Fibroblast of skin of right quadriceps (primary cell): Measurements from ENCODE around the gene SNX15.
"Not testable (repeated sequence)": the region's sequence is repeated elsewhere in the genome, so short reads cannot be mapped to it uniquely, and the experiment has no call there.

Experiments
- DNase-seq: peaks from one replicate; pipeline ENCODE4 v3.0.0-alpha.2; 2013

Gene SNX15

GRCh38 chr11:65017937-65018336 is 9.3 kb upstream of the SNX15 start:
- DNase-seq = no peak

DNA sequence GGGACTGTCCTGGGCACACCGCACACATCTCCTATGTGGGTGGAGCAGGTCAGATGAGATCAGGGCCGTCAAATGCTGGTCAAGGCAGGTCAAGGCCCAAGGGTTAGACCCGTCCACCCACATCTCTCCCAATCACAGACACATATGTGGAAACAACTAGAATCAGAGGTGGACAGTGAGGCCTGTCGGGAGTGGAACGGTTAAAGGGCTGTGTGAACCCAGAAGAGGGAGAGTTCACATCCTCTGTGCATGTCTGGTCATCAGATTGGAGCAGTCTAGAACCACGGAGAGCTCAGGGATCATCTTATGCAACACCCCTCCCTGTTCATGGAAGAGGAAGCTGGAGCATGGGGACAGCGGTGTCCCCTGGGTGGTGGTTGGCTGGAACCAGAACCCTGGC is 7.4 kb upstream of the SNX15 start:
- DNase-seq = no peak

- DNase-seq = no peak
These were observed 6.2 kb upstream of the SNX15 start for GRCh38 chr11:65021003-65021402.

- DNase-seq = no peak
These were observed 5.7 kb upstream of the SNX15 start for GRCh38 chr11:65021509-65021908.

- DNase-seq = not testable (repeated sequence)
These were observed 3.7 kb upstream of the SNX15 start for GRCh38 chr11:65023502-65023901.

- DNase-seq = no peak
These were observed 429 bp upstream of the SNX15 start for GRCh38 chr11:65026810-65027209.

GRCh38 chr11:65032216-65032615 is 5.0 kb downstream of the SNX15 start:
- no peak for DNase-seq

GRCh38 chr11:65034423-65034822 is 7.2 kb downstream of the SNX15 start:
- DNase-seq = no peak

GRCh38 chr11:65035579-65035978 is 8.3 kb downstream of the SNX15 start:
- DNase-seq = no peak

- no peak for DNase-seq
These were observed 9.7 kb downstream of the SNX15 start for GRCh38 chr11:65036931-65037330.

GRCh38 chr11:65040520-65040846 is 13.2 kb downstream of the SNX15 start:
- no peak for DNase-seq

DNA sequence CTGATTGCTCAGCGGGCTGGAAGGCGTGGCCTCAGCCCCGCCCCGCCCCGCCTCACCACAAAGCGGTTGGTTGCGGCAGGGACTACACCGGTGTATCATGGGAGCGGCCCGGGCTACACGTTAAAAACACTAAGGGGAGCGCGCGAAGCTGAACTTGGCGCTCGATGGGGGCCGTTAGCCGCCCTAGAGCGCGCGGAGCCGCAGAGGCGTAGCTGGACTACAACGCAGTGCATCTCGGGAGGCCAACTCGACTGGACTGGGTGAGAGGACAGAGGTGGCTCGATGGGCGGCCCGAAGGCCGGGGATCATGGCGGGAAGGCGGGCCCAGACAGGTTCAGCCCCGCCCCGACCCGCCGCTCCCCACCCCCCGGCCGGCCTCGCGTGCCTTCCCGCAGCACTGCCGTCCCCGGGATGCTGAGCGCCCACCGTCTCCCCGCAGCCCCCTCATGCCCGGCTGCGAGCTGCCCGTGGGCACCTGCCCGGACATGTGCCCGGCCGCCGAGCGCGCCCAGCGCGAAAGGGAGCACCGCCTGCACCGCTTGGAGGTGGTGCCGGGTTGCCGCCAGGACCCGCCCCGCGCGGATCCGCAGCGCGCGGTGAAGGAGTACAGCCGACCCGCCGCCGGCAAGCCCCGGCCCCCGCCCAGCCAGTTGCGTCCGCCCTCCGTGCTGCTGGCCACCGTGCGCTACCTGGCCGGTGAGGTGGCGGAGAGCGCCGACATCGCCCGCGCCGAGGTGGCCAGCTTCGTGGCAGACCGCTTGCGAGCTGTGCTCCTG is 13.8 kb downstream of the SNX15 start, which contains the start of gene SAC3D1:
Gene SAC3D1, plus strand, starts transcription at position 364 of the 776 bp plus-strand sequence. Its CDS starts 83 bp downstream, at position 447.
- DNase-seq = peak; percentile 96

DNA sequence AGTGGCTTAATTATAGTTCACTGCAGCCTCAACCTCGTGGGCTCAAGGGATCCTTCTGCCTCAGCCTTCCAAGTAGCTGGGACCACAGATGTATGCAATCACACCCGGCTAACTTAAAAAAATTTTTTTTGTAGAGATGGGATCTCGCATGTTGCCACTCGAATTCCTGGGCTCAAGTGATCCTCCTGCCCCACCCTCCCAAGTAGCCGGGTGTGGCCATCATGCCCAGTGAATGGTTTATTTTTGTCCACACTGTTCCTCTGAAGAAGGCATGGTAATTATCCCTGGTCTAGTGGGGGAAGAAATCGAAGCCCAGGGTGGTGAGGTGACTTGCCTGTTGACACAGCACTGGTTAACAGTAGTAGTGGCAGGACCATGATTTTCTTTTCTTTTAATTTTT is 15.7 kb downstream of the SNX15 start:
- no peak for DNase-seq

DNA sequence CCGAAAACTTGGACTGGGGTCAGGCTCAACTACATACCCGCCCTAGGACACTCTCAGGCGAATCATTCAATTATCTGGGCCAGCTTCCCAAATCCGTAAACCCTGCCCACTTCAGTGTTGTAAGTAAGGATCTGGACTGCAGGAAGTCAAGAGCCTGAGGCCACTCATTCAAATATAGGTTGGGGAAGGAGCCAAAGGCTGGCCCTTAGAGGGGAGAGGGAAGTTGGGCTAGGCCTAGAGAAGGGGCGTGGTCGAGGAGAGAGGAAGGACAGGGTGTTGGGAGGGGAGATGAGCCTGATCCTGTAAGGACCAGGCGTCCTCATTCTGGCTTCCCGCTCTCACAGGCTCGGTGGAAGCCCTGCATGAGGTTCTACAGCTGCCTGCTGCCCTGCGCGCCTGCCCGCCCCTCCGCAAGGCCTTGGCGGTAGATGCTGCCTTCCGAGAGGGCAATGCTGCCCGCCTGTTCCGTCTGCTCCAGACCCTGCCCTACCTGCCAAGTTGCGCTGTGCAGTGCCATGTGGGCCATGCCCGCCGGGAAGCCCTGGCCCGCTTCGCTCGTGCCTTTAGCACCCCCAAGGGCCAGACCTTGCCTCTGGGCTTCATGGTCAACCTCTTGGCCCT is 16.8 kb downstream of the SNX15 start:
- DNase-seq = peak; percentile 11

DNA sequence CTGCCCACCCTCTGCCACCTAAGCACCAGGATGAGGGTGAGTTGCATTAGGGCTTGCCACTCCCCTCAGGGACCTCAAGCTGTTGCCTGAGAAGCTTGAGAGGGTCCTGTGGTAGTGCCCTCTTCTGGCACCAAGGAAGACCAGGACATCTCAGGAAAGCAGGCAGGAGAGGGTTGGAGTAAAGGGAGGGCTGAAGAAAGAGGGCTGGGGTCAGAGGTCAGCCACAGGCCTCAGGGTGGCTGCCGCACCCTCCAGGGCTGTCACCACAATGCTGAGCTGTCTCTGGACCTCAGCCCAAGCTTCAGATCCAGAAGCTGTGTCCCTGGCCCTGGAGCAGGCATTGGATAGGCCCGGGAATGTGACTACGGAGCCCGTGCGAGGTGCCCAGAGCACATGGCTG is 17.8 kb downstream of the SNX15 start:
- DNase-seq = no peak

DNA sequence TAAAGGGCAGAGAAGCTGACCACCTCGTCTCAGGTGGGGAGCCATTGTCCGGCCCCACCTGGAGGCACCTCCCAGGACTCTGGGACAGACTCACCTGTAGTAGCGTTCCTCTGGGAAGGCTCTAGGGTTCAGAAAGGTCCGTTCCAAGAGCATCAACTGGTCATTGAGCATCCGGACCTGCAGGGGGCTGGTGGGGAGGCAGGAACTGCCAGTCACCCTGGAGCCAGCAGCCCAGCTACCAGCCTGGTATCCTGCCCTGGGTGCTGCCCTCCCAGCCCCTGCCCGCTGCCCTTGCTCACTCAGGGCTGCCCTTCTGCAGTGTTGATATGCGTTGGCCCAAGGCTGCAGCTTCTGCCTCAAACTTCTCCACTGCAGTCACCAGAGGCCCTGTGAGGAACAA is 18.5 kb downstream of the SNX15 start:
- DNase-seq = no peak

DNA sequence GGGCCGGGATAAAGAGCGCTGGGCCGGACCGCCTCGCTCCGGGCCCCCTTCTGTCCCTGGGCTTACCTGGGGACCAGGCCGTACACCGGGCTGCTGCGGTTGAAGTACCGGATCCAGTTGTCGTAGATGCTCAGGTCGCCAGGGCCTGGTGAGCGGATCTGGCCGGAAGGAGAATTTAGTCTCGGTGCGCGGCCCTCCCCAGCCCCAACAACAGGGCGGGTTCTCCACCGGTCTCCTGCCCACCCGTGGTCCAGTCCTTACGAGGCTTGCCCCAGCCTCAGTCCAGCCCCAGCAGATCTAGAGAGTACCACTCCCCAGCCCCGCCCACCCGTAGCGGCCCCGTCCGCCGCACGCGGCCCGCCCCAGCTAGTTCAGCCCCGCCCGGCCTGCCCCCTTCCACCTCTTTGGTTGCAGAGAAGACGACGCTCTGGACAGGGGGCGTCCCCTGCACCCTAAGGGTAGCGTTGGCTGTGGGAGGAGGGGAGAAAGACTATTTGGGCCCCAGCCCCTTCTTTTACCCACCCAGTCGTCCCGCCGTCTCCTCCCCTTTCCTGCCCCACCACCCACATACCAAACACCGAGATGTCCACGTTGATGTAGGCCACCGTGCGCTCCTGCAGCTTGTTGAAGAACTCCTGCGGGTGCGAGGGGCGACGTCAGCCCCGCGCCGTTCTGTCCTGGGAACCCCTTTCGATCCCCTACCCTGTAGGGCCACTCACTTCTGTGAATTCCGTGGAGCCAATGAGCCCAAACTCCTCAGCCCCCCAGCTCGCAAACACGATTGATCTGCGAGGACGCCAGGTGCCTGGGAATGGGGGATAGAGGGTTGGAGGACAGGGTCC is 20.6 kb downstream of the SNX15 start:
- DNase-seq = no peak

DNA sequence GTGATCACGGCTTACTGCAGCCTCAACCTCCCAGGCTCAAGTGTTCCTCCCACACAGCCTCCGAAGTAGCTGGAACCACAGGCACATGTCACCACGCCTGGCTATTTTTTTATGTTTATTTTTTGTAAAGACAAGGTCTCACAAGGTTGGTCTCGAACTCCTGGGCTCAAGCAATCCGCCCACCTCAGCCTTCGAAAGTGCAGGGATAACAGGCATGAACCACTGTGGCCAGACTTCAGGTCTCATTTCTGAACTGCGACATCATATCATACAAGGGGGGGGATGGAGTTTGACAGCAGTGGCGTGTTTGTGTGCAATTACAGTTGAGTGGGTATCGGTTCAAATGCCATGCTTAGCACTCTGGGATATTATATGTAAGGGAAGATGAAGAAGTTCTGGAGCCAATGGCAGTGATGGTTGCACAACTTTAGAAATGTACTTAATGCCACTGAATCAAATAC is 24.2 kb downstream of the SNX15 start:
- DNase-seq = no peak

- no peak for DNase-seq
These were observed 26.7 kb downstream of the SNX15 start for GRCh38 chr11:65053827-65054508.

- no peak for DNase-seq
These were observed 28.3 kb downstream of the SNX15 start for GRCh38 chr11:65055538-65055937.

DNA sequence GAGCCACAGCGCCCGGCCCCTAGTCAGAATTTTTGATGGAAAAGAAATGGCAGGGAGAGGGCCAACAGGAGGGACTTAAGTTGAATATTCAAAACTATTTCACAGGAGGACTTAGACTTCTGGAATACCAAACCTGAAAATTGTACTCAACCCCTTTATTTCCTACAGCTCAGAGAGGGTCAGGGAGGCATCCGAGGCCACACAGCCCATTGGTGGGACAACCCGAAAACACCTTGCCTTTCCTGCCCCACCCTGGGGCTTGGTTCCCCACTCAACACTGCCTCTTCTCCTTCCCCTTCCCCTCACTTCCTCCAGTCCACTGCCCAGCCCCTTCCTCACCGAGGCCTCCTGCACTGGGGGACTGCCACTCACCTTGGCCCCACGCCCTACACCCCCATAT is 29.8 kb downstream of the SNX15 start:
- DNase-seq = no peak

DNA sequence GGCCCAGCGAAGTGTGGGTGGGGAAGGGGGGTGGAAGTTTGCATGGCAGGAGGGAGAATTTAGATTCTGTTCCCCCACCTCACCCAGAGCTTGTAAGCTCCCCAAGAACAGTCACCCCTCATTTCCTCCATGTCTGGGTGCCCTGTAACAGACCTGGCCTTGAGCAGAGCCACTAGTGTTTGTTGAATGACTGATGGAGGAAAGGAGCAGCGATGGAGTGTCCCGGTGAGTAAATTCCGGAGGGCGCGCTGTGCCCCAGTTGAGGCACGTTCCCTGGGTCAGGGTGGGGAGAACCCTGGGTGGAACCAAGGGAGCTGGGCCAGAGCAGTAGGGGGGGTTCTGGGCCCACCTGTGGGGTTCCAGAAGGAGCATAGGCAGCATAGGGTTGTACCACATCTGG is 30.3 kb downstream of the SNX15 start:
- no peak for DNase-seq

GRCh38 chr11:65058012-65058411 is 30.8 kb downstream of the SNX15 start:
- DNase-seq = no peak
